ENCODE measurements around the gene AHSG.

Gene AHSG

GRCh38 chr3:186642014-186642413 lies 29.2 kb downstream of the AHSG start:
- DNase-seq (ENCODE audit: low spot score), result no peak

- DNase-seq (ENCODE audit: low spot score), result no peak
These were observed 30.6 kb downstream of the AHSG start for GRCh38 chr3:186643493-186643892.

- no peak for DNase-seq (ENCODE audit: low spot score)
These were observed 31.8 kb downstream of the AHSG start for GRCh38 chr3:186644683-186645082.

- DNase-seq (ENCODE audit: low spot score), result no peak
These were observed 33.2 kb downstream of the AHSG start for GRCh38 chr3:186646106-186646505.

GRCh38 chr3:186646841-186647240 lies 34.0 kb downstream of the AHSG start:
- no peak for DNase-seq (ENCODE audit: low spot score)

GRCh38 chr3:186648851-186649250 lies 36.0 kb downstream of the AHSG start:
- no peak for DNase-seq (ENCODE audit: low spot score)

GRCh38 chr3:186651678-186652215 lies 38.9 kb downstream of the AHSG start:
- DNase-seq (ENCODE audit: low spot score), result no peak

GRCh38 chr3:186653080-186653707 lies 40.3 kb downstream of the AHSG start:
- no peak for DNase-seq (ENCODE audit: low spot score)

- no peak for DNase-seq (ENCODE audit: low spot score)
These were observed 41.1 kb downstream of the AHSG start for GRCh38 chr3:186653984-186654383.

- DNase-seq (ENCODE audit: low spot score), result no peak
These were observed 50.7 kb downstream of the AHSG start for GRCh38 chr3:186663361-186664118.

GRCh38 chr3:186664119-186664495 lies 51.2 kb downstream of the AHSG start:
- DNase-seq (ENCODE audit: low spot score), result no peak

- DNase-seq (ENCODE audit: low spot score), result no peak
These were observed 51.6 kb downstream of the AHSG start for GRCh38 chr3:186664506-186664905.

GRCh38 chr3:186665625-186666188 lies 52.8 kb downstream of the AHSG start, which contains the start of gene HRG:
Gene HRG, plus strand, starts transcription at chr3:186666014. Its CDS starts 18 bp downstream, at chr3:186666032.
- DNase-seq (ENCODE audit: low spot score), result no peak

GRCh38 chr3:186668426-186668825 lies 55.6 kb downstream of the AHSG start:
- DNase-seq (ENCODE audit: low spot score), result no peak

GRCh38 chr3:186669378-186670084 lies 56.7 kb downstream of the AHSG start:
- no peak for DNase-seq (ENCODE audit: low spot score)

GRCh38 chr3:186670155-186670554 lies 57.3 kb downstream of the AHSG start:
- DNase-seq (ENCODE audit: low spot score), result no peak

Data from kidney capillary endothelial cell (primary cell).